ENCODE results near the gene RHBDD2.

RHBDD2 gene

GRCh38 chr7:75922966-75923603, 44.3 kb downstream of the RHBDD2 start:
- DNase-seq = no peak

- DNase-seq = no peak
These were observed 45.4 kb downstream of the RHBDD2 start for GRCh38 chr7:75924256-75924655.

GRCh38 chr7:75924889-75925288, 46.1 kb downstream of the RHBDD2 start:
- no peak for DNase-seq

- no peak for DNase-seq
These were observed 47.0 kb downstream of the RHBDD2 start for GRCh38 chr7:75925717-75926435.

- DNase-seq = no peak
These were observed 49.7 kb downstream of the RHBDD2 start for GRCh38 chr7:75928568-75928914.

- DNase-seq = no peak
These were observed 52.8 kb downstream of the RHBDD2 start for GRCh38 chr7:75931680-75932079.

- no peak for DNase-seq
These were observed 59.3 kb downstream of the RHBDD2 start for GRCh38 chr7:75937958-75938786.
